Activated T-cell treated with anti-CD3 and anti-CD28 coated beads for 24 hours (primary cell): ENCODE data around the gene SP3.
A peak's percentile ranks its signal among the peaks of the same experiment; 100 is the strongest.

ENCODE experiments used
- DNase-seq: peaks from one replicate; pipeline ENCODE4 v3.0.0-alpha.2; 2020; ENCODE audit warnings: low read depth

Gene SP3

DNA sequence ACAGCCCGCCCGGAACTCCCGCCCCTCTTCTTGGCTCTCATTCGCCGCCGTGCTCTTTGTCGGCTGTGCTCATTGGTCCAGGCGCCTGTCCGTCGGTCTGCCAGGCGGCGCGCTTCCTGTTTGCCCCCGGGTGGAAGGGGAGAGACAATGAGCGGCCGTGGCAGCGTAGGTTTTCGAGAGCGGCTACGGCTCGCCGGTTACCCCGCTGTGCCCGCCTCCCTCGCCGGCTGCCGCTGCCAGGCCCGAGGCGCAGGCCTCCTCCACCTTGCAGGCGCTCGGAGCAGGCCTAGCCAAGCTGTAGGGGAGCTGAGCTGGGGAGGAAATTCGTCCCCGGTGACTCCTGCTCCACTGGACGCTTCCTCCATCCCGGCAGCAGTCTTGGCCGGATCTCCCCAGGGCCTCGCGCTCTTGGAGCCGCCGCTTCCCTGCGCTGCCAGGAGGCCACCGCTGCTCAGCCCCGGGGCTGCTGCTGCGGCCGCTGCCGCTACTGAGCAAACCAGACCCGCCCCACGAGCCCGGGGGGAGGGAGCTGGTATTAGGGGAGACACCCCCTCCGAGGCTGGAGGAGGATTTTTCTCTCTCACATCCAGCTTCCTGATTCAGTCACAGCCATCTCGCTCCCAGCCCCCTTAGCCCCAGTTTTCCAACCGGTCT is at the start of gene SP3:
SP3 (minus strand) TSS at position 2 of the 654 bp plus-strand sequence. CDS start 202 bp downstream, outside the sequence.
- peak; percentile 94 for DNase-seq

DNA sequence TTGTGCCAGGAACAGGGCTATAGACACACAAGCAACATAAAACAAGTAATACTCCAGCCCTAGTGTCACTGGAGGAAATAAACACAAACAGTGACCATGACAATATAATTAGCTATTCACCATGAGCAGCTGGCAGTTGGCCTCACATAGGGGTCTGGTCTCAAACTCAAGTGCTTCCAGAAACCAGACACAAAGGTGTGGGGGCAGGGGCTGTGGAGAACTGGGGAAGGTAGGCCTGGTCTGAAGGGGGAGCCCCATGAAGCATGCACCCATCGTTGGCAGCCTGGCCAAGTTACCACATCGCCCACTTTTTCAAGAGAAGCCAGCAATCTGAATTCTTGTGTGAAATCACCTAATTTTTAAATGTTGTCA is 49.5 kb upstream of the SP3 start:
- DNase-seq = no peak

DNA sequence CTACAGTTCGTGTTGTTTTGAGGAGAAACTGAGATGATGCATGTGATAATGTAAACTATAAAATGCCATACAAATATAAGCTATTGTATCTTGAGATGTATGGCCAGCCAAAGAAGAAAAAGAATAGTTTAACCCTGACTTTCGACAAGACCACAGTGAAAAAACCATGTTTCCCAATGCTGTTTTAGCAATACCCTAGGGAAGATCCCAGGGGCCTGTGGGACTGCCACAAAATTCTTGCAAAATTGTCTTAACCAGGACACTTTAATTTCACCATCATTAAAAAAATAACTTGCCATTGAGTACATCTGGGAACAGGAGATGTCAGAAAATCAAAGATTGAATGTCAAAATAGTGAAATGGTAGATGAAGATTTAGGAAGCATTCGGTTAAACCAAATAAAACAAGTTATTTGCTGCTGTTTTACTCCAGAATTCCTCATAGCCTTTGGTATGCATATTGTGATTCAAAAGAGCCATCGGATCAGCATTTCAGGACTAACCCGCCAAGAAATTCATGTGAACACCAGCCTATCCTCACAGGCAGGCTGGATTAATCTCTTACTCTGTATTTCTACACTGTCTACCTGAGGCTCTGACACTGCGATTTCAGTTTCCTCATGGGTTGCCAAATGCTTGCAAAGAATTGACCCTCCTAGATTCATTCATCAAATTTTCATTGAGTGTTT is 49.0 kb upstream of the SP3 start:
- DNase-seq = no peak

DNA sequence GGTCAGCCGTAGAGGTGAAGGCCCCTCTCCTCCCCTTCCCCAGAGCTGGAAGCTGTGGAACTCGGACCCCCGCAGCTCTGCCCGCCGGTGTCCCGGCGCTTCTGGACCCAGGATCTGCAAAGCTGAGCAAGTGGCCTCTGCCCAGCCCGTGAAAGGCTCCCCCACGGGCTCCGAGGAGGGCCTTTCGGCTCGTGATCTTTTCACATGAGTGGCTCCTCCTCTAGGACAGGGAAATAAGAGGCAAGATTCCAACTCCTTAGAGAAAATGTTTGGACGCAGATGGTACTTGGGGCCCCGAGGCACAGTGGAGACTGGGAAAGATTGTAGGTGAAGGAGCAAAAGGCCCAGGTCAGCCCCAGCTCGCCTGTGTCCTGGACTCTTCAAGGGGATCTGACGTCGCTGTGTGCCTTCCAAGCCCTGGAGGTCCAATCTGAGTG is 48.2 kb upstream of the SP3 start:
- no peak for DNase-seq

DNA sequence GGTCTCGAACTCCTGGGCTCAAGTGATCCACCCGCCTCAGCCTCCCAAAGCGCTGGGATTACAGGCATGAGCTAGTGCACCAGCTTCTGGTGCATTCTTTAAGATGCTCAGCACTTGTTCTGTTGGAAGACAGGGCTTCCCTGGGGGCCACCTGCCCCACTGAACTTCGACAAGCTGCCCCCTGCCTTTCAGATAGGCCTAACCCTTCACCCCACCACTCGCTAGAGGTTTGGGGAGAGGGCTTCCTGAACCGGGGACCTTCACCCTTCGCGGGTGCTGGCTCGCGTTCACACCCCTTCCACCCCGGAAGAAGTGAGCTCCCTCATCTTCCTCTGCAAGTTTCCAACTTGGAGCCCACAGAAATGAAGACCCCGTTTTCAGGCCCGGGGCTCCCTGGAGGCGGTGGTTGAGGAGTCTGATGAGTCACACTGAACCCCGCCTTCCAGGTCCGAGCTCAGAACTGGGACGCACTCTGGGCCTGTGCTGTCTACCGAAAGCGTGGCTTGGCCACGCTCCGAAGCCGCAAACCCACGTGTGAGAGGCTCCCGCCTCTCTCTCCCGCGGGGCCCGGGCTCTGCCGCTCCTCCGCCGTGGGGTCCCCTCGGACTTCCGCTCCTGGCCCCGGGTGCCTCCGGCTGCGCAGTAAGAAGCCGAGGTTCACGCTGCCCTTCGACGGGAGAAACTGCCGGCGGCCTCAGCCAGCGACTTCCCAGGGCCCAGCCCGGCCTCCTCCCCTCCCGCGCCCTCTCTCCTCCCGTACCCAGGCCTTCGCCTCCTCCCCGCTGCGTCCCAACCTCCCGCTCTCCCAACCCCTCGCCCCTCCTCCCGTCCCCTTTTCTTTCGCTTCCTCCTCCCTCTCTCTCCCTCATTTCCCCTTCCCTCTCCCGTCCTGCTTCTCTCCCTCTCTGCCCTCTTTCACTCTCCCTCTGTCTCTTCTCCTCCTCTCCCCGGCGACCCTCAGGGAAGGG is 47.5 kb upstream of the SP3 start:
- peak; percentile 10 for DNase-seq

- DNase-seq = no peak
Observed at GRCh38 chr2:174011796-174012195, 46.6 kb upstream of the SP3 start.

GRCh38 chr2:174011173-174011572 is 46.0 kb upstream of the SP3 start:
- DNase-seq = no peak

DNA sequence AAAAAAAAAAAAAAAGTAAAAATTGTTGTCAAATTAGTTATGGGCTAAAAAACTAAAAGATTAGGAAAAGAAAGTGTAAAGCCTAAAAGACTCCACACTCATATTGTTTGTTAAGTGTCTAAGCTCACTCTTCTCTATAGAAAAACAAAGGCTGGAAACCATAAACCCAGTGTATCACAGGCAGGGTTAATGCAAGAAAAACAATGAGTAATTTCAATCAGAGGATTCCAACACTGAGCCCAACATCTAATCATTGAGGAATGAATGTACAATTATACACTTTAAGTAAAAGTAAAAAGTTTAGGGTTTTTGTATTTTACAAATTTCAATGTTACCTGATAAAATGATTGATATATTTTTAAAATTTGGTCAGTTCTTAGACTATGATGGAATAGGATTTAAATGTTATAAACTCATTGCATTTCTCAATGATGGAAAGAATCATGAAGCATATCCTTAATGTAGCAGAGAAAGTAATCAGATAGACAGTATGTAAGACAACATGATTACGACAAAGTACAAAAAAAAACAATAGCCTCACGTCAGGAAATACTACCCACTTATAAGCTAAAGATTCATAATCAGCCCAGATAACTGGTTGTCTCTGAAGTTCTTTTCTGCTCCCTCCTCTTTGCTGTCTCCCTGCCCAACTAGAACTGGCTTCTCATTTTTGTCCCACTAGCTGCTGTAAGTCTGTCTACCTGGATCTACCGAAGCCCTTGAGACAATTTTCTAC is 44.5 kb upstream of the SP3 start:
- DNase-seq = no peak

DNA sequence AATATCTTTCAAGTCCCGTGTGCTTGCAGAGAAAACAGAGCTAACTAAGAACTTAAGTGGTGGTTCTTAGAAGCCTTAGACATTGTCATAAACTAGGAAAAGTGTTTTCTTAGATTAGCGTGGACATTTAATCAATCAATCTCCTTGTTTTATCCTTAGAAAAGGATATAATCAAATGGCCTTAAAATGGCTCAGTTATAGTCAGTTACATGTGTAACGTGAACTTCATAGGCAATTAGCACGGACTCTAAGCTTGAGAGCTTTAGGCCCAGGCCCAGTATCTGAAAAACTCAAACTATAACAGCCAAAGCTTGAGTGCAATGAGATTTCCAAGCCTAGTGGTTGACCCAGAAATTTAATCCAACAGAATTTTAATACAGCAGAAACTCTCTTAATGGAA is 43.5 kb upstream of the SP3 start:
- no peak for DNase-seq

DNA sequence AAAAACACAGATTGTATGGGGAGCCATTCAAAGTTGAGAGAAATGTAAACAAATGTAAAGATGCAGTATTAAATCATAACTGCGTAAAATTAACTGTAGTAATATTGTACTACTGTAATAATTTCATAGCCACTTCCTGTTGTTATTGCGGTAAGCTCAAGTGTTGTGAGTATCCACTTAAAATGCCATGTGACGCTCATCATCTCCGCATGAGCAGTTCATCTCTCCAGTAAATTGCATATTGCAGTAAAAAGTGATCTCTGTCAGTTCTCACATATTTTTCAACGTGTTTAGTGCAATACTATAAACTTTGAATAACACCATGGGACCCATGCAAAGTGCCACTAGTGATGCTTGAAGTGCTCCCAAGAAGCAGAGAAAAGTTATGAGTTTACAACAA is 41.8 kb upstream of the SP3 start:
- no peak for DNase-seq

GRCh38 chr2:174005801-174006419 is 40.7 kb upstream of the SP3 start:
- DNase-seq = no peak

GRCh38 chr2:174004905-174005605 is 39.9 kb upstream of the SP3 start:
- DNase-seq = no peak

- DNase-seq = no peak
Observed at GRCh38 chr2:174003720-174004695, 38.8 kb upstream of the SP3 start.

GRCh38 chr2:174002679-174003078 is 37.5 kb upstream of the SP3 start:
- no peak for DNase-seq

- DNase-seq = no peak
Observed at GRCh38 chr2:174001107-174001506, 35.9 kb upstream of the SP3 start.

DNA sequence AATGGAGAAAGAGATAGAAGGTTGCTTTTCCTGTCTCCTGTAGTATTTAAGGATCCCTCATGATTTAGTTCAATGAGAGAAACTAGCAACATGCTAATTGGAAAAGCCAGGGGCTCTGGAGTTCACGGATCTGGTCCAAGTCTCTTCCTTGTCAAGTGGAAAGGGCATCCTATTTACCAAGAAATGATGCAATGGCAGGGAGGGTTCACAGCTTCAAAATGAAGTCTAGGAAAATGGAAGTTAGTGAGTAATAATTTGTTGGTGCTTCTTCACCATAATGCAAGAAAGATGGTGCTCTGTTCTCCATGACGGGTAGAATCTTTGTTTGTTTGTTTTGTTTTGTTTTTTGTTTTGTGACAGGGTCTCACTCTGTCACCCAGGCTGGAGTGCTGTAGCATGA is 34.6 kb upstream of the SP3 start:
- no peak for DNase-seq

DNA sequence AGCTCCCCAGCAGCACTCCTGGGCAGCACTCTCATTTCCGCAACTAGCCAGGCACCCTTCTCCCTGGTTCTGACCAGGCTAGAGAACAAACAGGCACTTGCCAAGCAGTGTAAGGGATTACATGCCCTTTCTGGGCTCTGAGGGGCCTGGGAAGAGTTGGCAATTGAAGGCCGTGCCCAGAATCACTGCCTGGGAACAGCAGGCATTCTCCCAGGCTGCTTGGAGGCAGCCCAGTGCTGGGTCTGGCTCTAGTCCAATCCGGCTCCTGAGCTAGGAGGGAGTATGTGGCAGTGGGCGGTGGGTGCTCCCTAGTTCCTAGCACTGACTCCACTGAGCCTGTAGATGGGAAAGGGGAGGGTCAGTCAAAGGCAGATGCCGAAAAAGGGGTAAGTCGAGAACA is 34.1 kb upstream of the SP3 start:
- DNase-seq = no peak

DNA sequence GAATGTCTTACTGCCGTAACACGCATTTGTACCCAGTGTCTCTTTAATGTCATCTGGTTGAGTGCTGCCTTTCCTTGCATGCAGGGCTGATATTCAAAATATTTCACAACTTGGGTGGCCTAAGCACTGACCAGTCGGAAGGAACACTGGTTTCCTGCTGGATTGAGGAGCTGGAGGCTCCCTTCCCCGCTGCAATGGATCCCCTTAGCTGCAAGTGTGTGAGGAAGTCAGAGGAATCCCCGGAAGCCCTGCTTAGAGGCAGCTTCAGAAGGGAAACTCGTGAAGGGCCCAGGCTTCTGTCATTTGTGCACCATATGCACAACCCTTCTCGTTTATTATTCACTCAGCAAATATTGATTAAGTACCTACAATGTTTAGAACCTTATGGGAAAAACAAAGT is 33.2 kb upstream of the SP3 start:
- DNase-seq = no peak

DNA sequence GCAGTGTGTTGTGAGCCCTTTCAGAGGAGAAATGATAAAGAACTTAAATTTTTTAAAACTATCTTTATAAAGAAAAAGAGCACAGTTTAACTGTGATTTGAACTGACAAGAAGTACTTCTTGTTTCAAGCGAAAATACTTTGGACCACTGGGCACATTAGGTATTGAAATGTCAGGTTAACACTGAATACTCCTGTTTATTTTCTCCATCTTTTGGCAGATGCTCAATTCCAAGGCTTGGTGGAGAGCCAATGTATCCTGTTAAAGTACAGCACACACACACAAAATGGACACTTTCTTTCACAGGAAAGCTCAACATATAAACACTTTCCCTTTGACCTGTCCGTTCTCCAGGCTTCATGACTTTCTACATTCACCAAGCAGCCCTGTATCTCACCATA is 32.6 kb upstream of the SP3 start:
- DNase-seq = no peak

GRCh38 chr2:173997269-173997668 is 32.1 kb upstream of the SP3 start:
- no peak for DNase-seq
